ENCODE data around the gene BTF3L4.

The BTF3L4 gene

DNA sequence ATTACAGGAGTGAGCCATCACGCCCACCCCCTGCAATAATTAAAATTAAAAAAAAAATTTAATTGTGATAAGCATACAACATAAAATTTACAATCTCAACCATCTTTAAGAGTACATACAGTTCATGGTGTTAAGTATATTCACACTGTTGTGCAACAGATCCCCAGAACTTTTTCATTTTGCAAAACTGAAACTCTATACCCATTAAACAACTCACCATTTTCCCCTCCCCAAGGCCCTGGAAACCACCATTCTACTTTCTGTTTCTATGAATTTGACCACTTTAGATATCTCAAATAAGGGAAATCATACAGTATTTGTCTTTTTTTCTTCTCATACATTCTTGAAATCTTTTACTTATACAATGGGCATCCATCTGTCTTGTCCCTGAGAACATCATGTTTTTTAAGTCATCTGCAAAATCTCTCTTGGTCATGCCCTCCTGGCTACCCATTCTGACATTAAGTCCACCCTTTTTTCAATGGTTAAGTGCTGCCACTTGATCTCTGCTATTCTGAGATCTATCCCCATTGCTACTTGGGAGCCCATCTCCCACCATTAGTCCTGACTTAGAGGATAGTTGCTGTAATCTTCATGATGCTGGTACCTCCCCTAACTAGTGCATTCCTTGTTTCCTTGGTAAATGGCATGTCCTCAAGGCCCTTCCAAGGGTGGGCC lies 46.4 kb downstream of the BTF3L4 start:
- H3K4me1 Mint-ChIP-seq: no peaks in the 10 kb centered on the region
- H3K4me3 Mint-ChIP-seq: no peak overlapping the region
- no peaks in the 10 kb centered on the region for H3K9me3 Mint-ChIP-seq
- no peak overlapping the region for H3K27ac Mint-ChIP-seq (ENCODE audit: low read depth)
- no peak for ATAC-seq (replicated peaks; ENCODE audit: extremely low read depth, poor library complexity, severe bottlenecking)
- no peak for DNase-seq (ENCODE audit: low spot score in 2 of 2)
- no peaks in the 10 kb centered on the region for H3K36me3 Mint-ChIP-seq (ENCODE audit: insufficient read depth)
- no peaks in the 10 kb centered on the region for H3K27me3 Mint-ChIP-seq

DNA sequence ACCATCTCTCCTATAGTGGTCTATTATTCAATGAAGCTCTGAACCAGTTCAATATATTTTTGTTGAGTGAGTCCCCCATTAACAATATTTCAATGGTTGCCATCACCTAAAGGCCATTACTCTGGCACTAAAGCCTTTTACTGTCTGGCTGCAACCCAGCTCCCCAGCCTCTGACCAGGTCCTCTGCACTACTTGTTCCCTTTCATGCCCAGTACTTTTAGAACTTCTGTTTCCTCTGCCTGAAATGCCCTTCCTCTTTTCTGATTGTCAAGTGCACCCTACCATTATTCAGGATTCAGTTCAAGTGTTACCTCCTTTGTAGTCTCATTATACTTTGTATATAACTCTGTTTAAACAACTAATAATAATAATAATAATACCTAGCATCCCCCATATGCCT lies 55.4 kb downstream of the BTF3L4 start:
- DNase-seq (ENCODE audit: low spot score in 2 of 2) (no peak), ATAC-seq (replicated peaks; ENCODE audit: extremely low read depth, poor library complexity, severe bottlenecking) (no peak)
- H3K27ac Mint-ChIP-seq (ENCODE audit: low read depth): no peak overlapping the region

DNA sequence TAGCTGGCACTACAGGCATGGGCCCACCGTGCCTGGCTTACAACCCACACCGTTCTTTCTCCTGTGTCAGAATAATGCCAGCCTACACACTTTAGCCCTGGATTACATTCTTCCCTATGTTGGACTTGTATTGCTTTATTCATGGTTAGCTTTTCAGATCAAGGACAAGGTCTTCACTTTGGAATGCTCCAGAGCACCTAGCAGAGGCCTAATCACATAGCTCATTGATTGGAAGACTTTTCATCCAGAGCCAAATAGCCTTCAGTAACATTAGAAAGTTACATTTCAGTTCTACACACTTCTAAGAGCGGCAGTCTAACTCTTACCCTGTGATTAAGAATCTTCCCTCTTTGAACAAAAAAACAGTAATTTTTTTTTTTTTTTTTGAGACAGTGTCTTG lies 56.4 kb downstream of the BTF3L4 start:
- H3K27me3 Mint-ChIP-seq: no peaks in the 10 kb centered on the region
- H3K27ac Mint-ChIP-seq (ENCODE audit: low read depth): no peak overlapping the region
- H3K36me3 Mint-ChIP-seq (ENCODE audit: insufficient read depth): no peaks in the 10 kb centered on the region
- H3K9me3 Mint-ChIP-seq: no peaks in the 10 kb centered on the region
- DNase-seq (ENCODE audit: low spot score in 2 of 2) (no peak), ATAC-seq (replicated peaks; ENCODE audit: extremely low read depth, poor library complexity, severe bottlenecking) (no peak)
- H3K4me3 Mint-ChIP-seq: no peak overlapping the region
- H3K4me1 Mint-ChIP-seq: no peaks in the 10 kb centered on the region

More for the DNA sequence above, 55.4 kb downstream of the BTF3L4 start:
- Mint-ChIP-seq H3K4me3 (no peak overlapping the region), H3K36me3 (ENCODE audit: insufficient read depth) (no peaks in the 10 kb centered on the region), H3K27me3 (no peaks in the 10 kb centered on the region), H3K9me3 (no peaks in the 10 kb centered on the region), H3K4me1 (no peaks in the 10 kb centered on the region)

DNA sequence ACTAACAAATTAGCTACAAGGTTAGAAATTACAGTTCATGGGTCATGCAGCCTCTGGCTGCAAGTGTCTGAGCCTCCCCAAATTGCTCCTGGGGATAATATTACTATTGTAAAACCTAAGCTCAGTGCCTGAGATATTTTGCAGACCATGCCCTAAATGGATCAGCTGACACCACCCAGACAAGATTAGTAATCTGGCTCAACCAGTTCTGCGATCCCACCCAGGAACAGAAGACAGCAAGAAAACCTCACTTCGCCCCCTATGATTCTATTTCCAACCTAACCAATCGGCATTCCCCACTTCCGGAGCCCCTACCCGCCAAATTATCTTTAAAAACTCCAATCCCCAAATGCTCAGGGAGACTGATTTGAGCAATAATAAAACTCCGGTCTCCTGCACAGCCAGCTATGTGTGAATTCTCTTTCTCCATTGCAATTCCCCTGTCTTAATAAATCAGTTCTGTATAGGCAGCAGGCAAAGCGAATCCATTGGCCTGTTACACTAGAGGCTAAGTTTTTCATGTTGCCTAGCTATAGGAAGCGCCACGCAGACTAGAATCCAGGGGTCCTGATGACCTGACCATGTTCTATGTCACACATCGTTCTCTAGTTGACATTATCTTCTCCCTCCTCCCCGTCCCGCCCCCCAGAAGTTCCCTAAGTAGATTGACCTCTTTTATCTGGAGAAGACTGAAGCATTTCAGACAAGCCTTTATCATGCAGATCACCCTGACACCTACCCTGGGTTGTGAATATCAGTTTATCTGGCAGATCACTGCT lies 63.4 kb downstream of the BTF3L4 start:
- DNase-seq (ENCODE audit: low spot score in 2 of 2): no peak
- no peak for ATAC-seq (replicated peaks; ENCODE audit: extremely low read depth, poor library complexity, severe bottlenecking)
- no peaks in the 10 kb centered on the region for H3K27me3 Mint-ChIP-seq
- H3K4me1 Mint-ChIP-seq: no peaks in the 10 kb centered on the region
- H3K27ac Mint-ChIP-seq (ENCODE audit: low read depth): no peak overlapping the region
- H3K9me3 Mint-ChIP-seq: no peaks in the 10 kb centered on the region
- no peaks in the 10 kb centered on the region for H3K36me3 Mint-ChIP-seq (ENCODE audit: insufficient read depth)
- H3K4me3 Mint-ChIP-seq: no peak overlapping the region

DNA sequence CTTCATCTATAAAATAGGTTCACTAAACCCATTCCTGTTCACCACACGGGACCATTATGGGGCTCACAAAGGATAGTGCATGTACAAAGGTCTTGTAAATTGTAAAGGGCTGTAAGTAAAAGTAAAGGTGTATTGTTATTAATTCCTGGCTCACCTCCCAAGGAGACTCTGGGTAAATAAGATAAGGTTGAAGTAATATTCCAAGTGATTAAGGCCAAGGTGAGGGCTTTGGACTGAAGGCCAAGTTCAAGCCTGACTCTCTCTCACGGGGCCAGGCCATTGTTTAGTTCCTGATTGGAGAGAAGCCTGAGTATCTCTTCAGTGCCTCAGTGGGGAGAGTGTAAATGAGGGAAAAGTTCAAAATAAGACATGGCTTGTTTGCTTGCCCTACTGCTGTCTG lies 66.3 kb downstream of the BTF3L4 start:
- Mint-ChIP-seq H3K9me3 (no peaks in the 10 kb centered on the region), H3K36me3 (ENCODE audit: insufficient read depth) (no peaks in the 10 kb centered on the region), H3K27ac (ENCODE audit: low read depth) (no peak overlapping the region), H3K4me1 (no peaks in the 10 kb centered on the region), H3K27me3 (peaks cover 20% of the 10 kb centered on the region), H3K4me3 (no peak overlapping the region)
- ATAC-seq (replicated peaks; ENCODE audit: extremely low read depth, poor library complexity, severe bottlenecking): no peak
- DNase-seq (ENCODE audit: low spot score in 2 of 2): no peak

DNA sequence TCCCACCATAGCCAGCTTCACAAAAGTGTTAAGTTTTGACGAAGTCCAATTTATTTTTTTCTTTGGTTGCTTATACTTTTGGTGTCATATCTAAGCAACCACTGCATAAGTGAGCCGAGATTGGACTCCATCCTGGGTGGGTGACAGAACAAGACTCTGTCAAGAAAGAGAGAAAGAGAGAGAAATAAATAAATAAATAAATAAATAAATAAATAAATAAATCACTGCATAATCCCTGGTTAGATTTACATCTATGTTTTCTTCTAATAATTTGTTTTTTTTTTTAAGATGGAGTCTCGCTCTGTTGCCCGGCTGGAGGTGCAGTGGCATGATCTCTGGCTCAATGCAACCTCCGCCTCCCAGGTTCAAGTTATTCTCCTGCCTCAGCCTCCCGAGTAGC lies 67.5 kb downstream of the BTF3L4 start:
- H3K9me3 Mint-ChIP-seq: no peaks in the 10 kb centered on the region
- H3K4me3 Mint-ChIP-seq: no peak overlapping the region
- no peaks in the 10 kb centered on the region for H3K36me3 Mint-ChIP-seq (ENCODE audit: insufficient read depth)
- peaks cover 20% of the 10 kb centered on the region for H3K27me3 Mint-ChIP-seq
- DNase-seq (ENCODE audit: low spot score in 2 of 2) (no peak), ATAC-seq (replicated peaks; ENCODE audit: extremely low read depth, poor library complexity, severe bottlenecking) (no peak)
- H3K4me1 Mint-ChIP-seq: no peaks in the 10 kb centered on the region
- H3K27ac Mint-ChIP-seq (ENCODE audit: low read depth): no peak overlapping the region

DNA sequence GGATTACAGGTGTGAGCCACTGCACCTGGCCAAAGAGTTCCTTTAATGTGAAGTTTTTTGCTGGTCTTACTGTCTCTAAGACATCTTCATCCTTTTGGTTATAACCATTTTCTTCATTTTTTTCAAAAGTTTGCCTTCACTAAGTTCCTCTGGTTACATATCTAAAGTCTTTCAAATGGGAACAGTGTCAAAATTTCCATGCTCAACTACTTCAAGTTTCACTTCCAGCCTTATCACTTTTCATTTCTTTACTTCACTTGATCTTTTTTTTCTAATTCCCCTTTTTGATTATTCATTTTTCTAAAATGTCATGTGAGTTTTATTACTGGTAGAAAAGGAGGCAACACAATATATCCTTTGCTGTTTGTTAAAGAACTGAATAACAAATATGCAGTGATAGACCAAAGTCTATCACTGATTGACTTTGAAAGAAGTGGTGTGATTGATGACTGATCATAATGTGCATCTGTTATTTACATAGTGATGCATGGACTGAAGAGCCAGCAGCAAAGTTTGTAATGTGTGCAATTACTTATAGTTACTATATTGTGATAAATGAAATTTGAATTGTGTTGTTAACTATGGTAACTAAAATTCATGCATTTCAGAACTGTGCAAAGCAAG lies 69.8 kb downstream of the BTF3L4 start:
- Mint-ChIP-seq H3K36me3 (ENCODE audit: insufficient read depth) (no peaks in the 10 kb centered on the region), H3K4me3 (no peak overlapping the region), H3K27me3 (peaks cover 20% of the 10 kb centered on the region), H3K27ac (ENCODE audit: low read depth) (no peak overlapping the region), H3K4me1 (no peaks in the 10 kb centered on the region), H3K9me3 (no peaks in the 10 kb centered on the region)
- ATAC-seq (replicated peaks; ENCODE audit: extremely low read depth, poor library complexity, severe bottlenecking): no peak
- DNase-seq (ENCODE audit: low spot score in 2 of 2): no peak

DNA sequence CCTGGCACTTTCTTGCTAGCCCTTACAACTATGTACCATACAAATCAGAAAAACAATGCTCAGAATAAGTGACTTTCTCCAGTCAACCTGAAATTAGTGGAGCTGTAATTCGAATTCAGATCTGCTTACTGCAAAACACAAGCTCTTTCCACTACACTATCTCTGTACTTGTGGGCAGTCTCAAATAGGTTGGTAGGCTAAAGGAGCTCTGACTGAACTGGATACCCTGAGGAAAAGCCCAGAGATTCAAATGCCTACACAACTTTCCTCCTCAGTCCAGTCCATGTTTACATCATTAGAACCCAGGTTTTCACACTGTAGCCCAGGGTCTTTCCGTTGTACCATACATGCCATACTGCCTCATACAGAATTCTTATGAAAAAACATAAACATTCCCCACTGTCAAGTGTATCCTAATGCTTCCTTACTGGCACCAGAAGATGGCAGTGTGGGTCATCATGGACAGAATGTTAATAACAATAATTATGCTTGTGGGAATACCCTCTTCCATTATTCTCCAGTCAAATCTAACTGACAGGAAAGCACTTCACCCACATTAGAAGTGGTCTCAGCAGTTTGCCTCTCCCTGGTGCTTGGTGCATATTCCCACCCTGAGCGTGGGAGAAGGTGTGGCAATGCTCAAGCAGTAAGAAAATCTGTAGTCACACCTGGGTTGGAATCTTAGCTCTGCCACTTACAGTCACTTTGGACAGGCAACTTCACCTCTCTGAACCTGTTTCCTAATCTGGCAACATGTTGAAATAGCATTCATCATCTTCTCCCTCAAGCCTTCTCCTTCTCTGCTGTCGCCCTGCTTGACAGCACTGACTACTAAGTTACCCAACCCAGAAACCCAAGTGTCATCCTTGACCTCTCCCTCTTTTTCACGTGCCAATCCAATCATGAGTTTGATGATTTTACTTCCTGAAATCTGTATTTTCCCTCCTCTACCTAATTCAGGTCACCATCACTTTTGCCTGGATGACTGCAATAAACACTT lies 71.4 kb downstream of the BTF3L4 start:
- ATAC-seq (replicated peaks; ENCODE audit: extremely low read depth, poor library complexity, severe bottlenecking) (no peak), DNase-seq (ENCODE audit: low spot score in 2 of 2) (no peak)
- Mint-ChIP-seq H3K27me3 (peaks cover 20% of the 10 kb centered on the region), H3K27ac (ENCODE audit: low read depth) (no peak overlapping the region), H3K4me1 (no peaks in the 10 kb centered on the region), H3K4me3 (no peak overlapping the region), H3K36me3 (ENCODE audit: insufficient read depth) (no peaks in the 10 kb centered on the region), H3K9me3 (no peaks in the 10 kb centered on the region)

DNA sequence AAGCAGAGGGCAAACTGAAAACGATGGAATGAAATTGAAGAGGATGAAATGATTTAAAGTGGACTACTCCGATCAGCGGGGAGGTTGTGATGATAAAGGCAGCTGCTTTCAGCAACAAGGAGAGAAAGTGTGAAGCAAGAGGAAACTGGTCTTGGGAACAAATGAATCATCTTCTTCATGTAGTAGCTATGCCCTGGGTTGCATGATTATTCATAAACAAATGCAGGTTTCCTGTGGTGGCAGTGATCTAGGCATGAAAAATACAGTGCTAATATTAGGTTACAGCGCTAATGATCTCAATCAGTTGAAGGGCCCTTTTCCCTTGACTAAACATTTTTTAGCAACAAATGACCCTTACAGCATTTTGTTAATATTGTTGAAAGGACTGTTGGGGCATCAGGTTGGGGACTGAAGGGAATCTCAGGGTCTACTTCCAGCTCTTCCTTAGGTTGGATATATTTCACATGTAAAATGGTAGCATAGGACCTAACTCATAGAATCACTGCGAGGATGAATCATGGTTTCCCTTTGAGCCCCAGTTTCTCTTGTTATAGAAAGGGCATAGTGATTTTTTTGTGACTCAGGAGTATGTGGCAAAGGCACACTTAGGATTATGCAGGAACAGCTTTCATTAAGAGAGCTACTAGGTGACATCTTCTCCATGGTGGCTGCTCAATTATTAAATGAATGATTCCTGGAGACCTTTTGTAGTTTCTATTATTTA lies 83.9 kb downstream of the BTF3L4 start:
- no peaks in the 10 kb centered on the region for H3K9me3 Mint-ChIP-seq
- peak overlapping the region; percentile 67 for H3K27ac Mint-ChIP-seq (ENCODE audit: low read depth)
- H3K4me3 Mint-ChIP-seq: peak overlapping the region; percentile 86
- H3K27me3 Mint-ChIP-seq: no peaks in the 10 kb centered on the region
- peaks cover 7% of the 10 kb centered on the region for H3K36me3 Mint-ChIP-seq (ENCODE audit: insufficient read depth)
- peak; percentile 53 for ATAC-seq (replicated peaks; ENCODE audit: extremely low read depth, poor library complexity, severe bottlenecking)
- H3K4me1 Mint-ChIP-seq: peaks cover 26% of the 10 kb centered on the region
- peak in 1 of 2 donors; percentile 10 for DNase-seq (ENCODE audit: low spot score in 2 of 2)
